Chondrocyte (in vitro differentiated cells): Measurements from ENCODE around the gene MARCHF10. TPM values are rescaled to one million over a fixed set of nuclear protein-coding genes. Genes with fewer than 3 reads are reported as not detected.

Source experiments
- DNase-seq: peaks from one replicate; pipeline ENCODE4 v3.0.0; 2021; ENCODE audit warnings: mixed read lengths, low spot score
- H3K27ac Mint-ChIP-seq: one replicate; pipeline ENCODE4 v1.8.0; 2021; ENCODE audit warnings: mild to moderate bottlenecking, moderate library complexity, mixed read lengths; ENCODE audit not compliant: unreplicated experiment
- H3K27me3 Mint-ChIP-seq: 2 replicates; pipeline ENCODE4 v1.8.0; 2021; ENCODE audit warnings: low read depth, mixed read lengths
- H3K36me3 Mint-ChIP-seq: 2 replicates; pipeline ENCODE4 v1.8.0; 2021; ENCODE audit warnings: low read depth, mixed read lengths
- H3K4me1 Mint-ChIP-seq: 2 replicates; pipeline ENCODE4 v1.8.0; 2021; ENCODE audit warnings: low read depth, mild to moderate bottlenecking, mixed read lengths
- H3K4me3 Mint-ChIP-seq: one replicate; pipeline ENCODE4 v1.8.0; 2021; ENCODE audit warnings: mild to moderate bottlenecking, moderate library complexity, mixed read lengths; ENCODE audit not compliant: unreplicated experiment
- H3K9me3 Mint-ChIP-seq: 2 replicates; pipeline ENCODE4 v1.8.0; 2021; ENCODE audit warnings: low read depth, mixed read lengths
- CTCF ChIP-seq: fragments of 200-600 bp; sonication (generic); IDR thresholded peaks from 2 replicates; pipeline ENCODE4 v1.5.0; 2021; ENCODE audit warnings: antibody characterized with exemption, mild to moderate bottlenecking, moderate library complexity
- total RNA-seq: library from RNA; stranded (reverse); gene quantifications from 3 replicates; pipeline ENCODE4 v1.2.1, GENCODE V29; 2021

The MARCHF10 gene
- total RNA-seq, 1 donor from 2014 or later: 0.17 TPM

- Mint-ChIP-seq H3K9me3 (no peaks in the 10 kb centered on the region), H3K27ac (no peak overlapping the region), H3K4me3 (no peak overlapping the region), H3K36me3 (no peaks in the 10 kb centered on the region), H3K27me3 (no peaks in the 10 kb centered on the region), H3K4me1 (no peaks in the 10 kb centered on the region)
- no peak for DNase-seq
- no peak for TF ChIP-seq CTCF
Measured at GRCh38 chr17:62714016-62714777, 93.9 kb downstream of the MARCHF10 start.

- Mint-ChIP-seq H3K27me3 (no peaks in the 10 kb centered on the region), H3K27ac (no peak overlapping the region), H3K4me1 (no peaks in the 10 kb centered on the region), H3K4me3 (no peak overlapping the region), H3K36me3 (peaks cover 2% of the 10 kb centered on the region), H3K9me3 (peaks cover 8% of the 10 kb centered on the region)
- no peak for TF ChIP-seq CTCF
- no peak for DNase-seq
Measured at GRCh38 chr17:62713086-62713881, 94.8 kb downstream of the MARCHF10 start.

GRCh38 chr17:62712171-62712581, 95.9 kb downstream of the MARCHF10 start:
- H3K9me3 Mint-ChIP-seq: peaks cover 12% of the 10 kb centered on the region
- H3K4me1 Mint-ChIP-seq: no peaks in the 10 kb centered on the region
- H3K4me3 Mint-ChIP-seq: no peak overlapping the region
- H3K36me3 Mint-ChIP-seq: peaks cover 2% of the 10 kb centered on the region
- H3K27me3 Mint-ChIP-seq: no peaks in the 10 kb centered on the region
- TF ChIP-seq CTCF: no peak
- DNase-seq: no peak
- H3K27ac Mint-ChIP-seq: no peak overlapping the region

GRCh38 chr17:62708587-62708986, 99.5 kb downstream of the MARCHF10 start:
- Mint-ChIP-seq H3K4me1 (peaks cover 20% of the 10 kb centered on the region), H3K9me3 (peaks cover 12% of the 10 kb centered on the region), H3K36me3 (peaks cover 2% of the 10 kb centered on the region), H3K27ac (no peak overlapping the region), H3K4me3 (no peak overlapping the region), H3K27me3 (no peaks in the 10 kb centered on the region)
- no peak for TF ChIP-seq CTCF
- DNase-seq: no peak

GRCh38 chr17:62707425-62707739, 100.7 kb downstream of the MARCHF10 start:
- Mint-ChIP-seq H3K27me3 (no peaks in the 10 kb centered on the region), H3K4me1 (peaks cover 28% of the 10 kb centered on the region), H3K4me3 (no peak overlapping the region), H3K36me3 (peaks cover 2% of the 10 kb centered on the region), H3K9me3 (peaks cover 12% of the 10 kb centered on the region), H3K27ac (no peak overlapping the region)
- no peak for TF ChIP-seq CTCF
- DNase-seq: no peak
